ENCODE results near the gene WSCD2.

The WSCD2 gene

GRCh38 chr12:108232565-108232964 is 103.5 kb downstream of the WSCD2 start:
- Histone ChIP-seq H3K4me3 (ENCODE audit: extremely low read depth, insufficient read depth, low read length, poor library complexity, severe bottlenecking) (no peak overlapping the region), H3K36me3 (ENCODE audit: control insufficient read depth, insufficient read depth, low read length) (no peaks in the 10 kb centered on the region), H3K4me1 (ENCODE audit: control insufficient read depth, insufficient read depth, low read length, poor library complexity, severe bottlenecking) (no peaks in the 10 kb centered on the region), H3K27ac (ENCODE audit: low read depth, low read length, severe bottlenecking) (no peak overlapping the region), H3K9me3 (ENCODE audit: control insufficient read depth, low read length) (no peaks in the 10 kb centered on the region)
- WGBS, 2 experiments (ENCODE audit: insufficient coverage in 2 of 2) = 100% methylated on average over 3 to 4 of the region's 6 CpGs

GRCh38 chr12:108234158-108234557 is 105.1 kb downstream of the WSCD2 start:
- no peaks in the 10 kb centered on the region for H3K9me3 ChIP-seq (ENCODE audit: control insufficient read depth, low read length)
- no peak overlapping the region for H3K4me3 ChIP-seq (ENCODE audit: extremely low read depth, insufficient read depth, low read length, poor library complexity, severe bottlenecking)
- no peaks in the 10 kb centered on the region for H3K4me1 ChIP-seq (ENCODE audit: control insufficient read depth, insufficient read depth, low read length, poor library complexity, severe bottlenecking)
- 92 to 96% methylated on average over 4 to 5 of the region's 6 CpGs for WGBS, 2 experiments (ENCODE audit: insufficient coverage in 2 of 2)
- no peaks in the 10 kb centered on the region for H3K36me3 ChIP-seq (ENCODE audit: control insufficient read depth, insufficient read depth, low read length)
- no peak overlapping the region for H3K27ac ChIP-seq (ENCODE audit: low read depth, low read length, severe bottlenecking)

GRCh38 chr12:108235197-108235984 is 106.3 kb downstream of the WSCD2 start:
- no peak overlapping the region for H3K4me3 ChIP-seq (ENCODE audit: extremely low read depth, insufficient read depth, low read length, poor library complexity, severe bottlenecking)
- 11 to 25% methylated on average over 1 to 2 of the region's 5 CpGs for WGBS, 2 experiments (ENCODE audit: insufficient coverage in 2 of 2)
- H3K4me1 ChIP-seq (ENCODE audit: control insufficient read depth, insufficient read depth, low read length, poor library complexity, severe bottlenecking) = no peaks in the 10 kb centered on the region
- no peaks in the 10 kb centered on the region for H3K9me3 ChIP-seq (ENCODE audit: control insufficient read depth, low read length)
- H3K36me3 ChIP-seq (ENCODE audit: control insufficient read depth, insufficient read depth, low read length) = no peaks in the 10 kb centered on the region
- no peak overlapping the region for H3K27ac ChIP-seq (ENCODE audit: low read depth, low read length, severe bottlenecking)

DNA sequence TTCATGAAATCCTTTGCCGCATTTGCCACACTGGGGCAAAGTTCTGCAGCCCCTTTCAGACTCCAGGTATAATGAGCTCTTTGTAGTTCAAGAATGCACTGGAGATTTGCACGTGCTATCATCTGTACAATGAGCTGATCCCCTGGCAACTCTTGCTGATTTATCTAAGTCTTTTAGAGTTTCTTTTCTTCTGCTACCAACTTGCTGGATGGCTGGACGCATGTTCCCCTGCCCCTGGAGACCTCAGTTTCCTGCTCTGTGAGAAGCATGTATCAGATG is 106.8 kb downstream of the WSCD2 start:
- no peaks in the 10 kb centered on the region for H3K9me3 ChIP-seq (ENCODE audit: control insufficient read depth, low read length)

GRCh38 chr12:108236366-108236765 is 107.3 kb downstream of the WSCD2 start:
- WGBS, 2 experiments (ENCODE audit: insufficient coverage in 2 of 2) = 85 to 86% methylated on average over 1 of the region's 1 CpG
- no peaks in the 10 kb centered on the region for H3K4me1 ChIP-seq (ENCODE audit: control insufficient read depth, insufficient read depth, low read length, poor library complexity, severe bottlenecking)
- H3K36me3 ChIP-seq (ENCODE audit: control insufficient read depth, insufficient read depth, low read length) = no peaks in the 10 kb centered on the region
- no peaks in the 10 kb centered on the region for H3K9me3 ChIP-seq (ENCODE audit: control insufficient read depth, low read length)
- H3K27ac ChIP-seq (ENCODE audit: low read depth, low read length, severe bottlenecking) = no peak overlapping the region
- no peak overlapping the region for H3K4me3 ChIP-seq (ENCODE audit: extremely low read depth, insufficient read depth, low read length, poor library complexity, severe bottlenecking)

More for the DNA sequence above, 106.8 kb downstream of the WSCD2 start:
- WGBS, 2 experiments (ENCODE audit: insufficient coverage in 2 of 2) = 41 to 45% methylated on average over 3 of the region's 3 CpGs
- H3K36me3 ChIP-seq (ENCODE audit: control insufficient read depth, insufficient read depth, low read length) = no peaks in the 10 kb centered on the region
- no peaks in the 10 kb centered on the region for H3K4me1 ChIP-seq (ENCODE audit: control insufficient read depth, insufficient read depth, low read length, poor library complexity, severe bottlenecking)
- no peak overlapping the region for H3K27ac ChIP-seq (ENCODE audit: low read depth, low read length, severe bottlenecking)
- no peak overlapping the region for H3K4me3 ChIP-seq (ENCODE audit: extremely low read depth, insufficient read depth, low read length, poor library complexity, severe bottlenecking)

- no peak overlapping the region for H3K27ac ChIP-seq (ENCODE audit: low read depth, low read length, severe bottlenecking)
- H3K9me3 ChIP-seq (ENCODE audit: control insufficient read depth, low read length) = no peaks in the 10 kb centered on the region
- WGBS, 2 experiments (ENCODE audit: insufficient coverage in 2 of 2) = 92 to 96% methylated on average over 2 to 3 of the region's 3 CpGs
- H3K36me3 ChIP-seq (ENCODE audit: control insufficient read depth, insufficient read depth, low read length) = no peaks in the 10 kb centered on the region
- peaks cover 3% of the 10 kb centered on the region for H3K4me1 ChIP-seq (ENCODE audit: control insufficient read depth, insufficient read depth, low read length, poor library complexity, severe bottlenecking)
- H3K4me3 ChIP-seq (ENCODE audit: extremely low read depth, insufficient read depth, low read length, poor library complexity, severe bottlenecking) = no peak overlapping the region
These were observed 108.2 kb downstream of the WSCD2 start for GRCh38 chr12:108237272-108237671.

DNA sequence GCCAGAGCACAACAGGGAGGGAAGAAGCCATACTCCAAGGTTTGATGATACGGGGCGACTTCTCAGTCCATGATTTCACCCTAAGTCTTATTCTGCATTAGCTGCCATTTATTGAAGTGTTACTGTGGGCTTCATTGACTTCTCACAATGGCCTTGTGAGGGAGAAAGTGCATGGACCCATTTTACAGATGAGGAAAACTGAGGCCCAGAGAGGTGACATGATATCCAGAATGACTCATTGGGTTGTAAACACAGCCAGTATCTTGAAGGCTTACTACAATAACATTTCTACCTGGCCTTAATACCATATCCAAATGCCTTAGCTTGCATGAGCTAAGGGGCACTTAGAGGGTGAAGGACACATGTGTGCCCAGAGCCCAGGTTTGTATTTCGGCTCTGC is 109.4 kb downstream of the WSCD2 start:
- WGBS, 2 experiments (ENCODE audit: insufficient coverage in 2 of 2) = 100% methylated on average over 1 of the region's 3 CpGs; no CpG with 5 or more reads in 1 of the 2 experiments
- no peaks in the 10 kb centered on the region for H3K9me3 ChIP-seq (ENCODE audit: control insufficient read depth, low read length)
- no peak overlapping the region for H3K4me3 ChIP-seq (ENCODE audit: extremely low read depth, insufficient read depth, low read length, poor library complexity, severe bottlenecking)
- H3K4me1 ChIP-seq (ENCODE audit: control insufficient read depth, insufficient read depth, low read length, poor library complexity, severe bottlenecking) = peaks cover 3% of the 10 kb centered on the region
- H3K36me3 ChIP-seq (ENCODE audit: control insufficient read depth, insufficient read depth, low read length) = no peaks in the 10 kb centered on the region
- H3K27ac ChIP-seq (ENCODE audit: low read depth, low read length, severe bottlenecking) = no peak overlapping the region

GRCh38 chr12:108239378-108239777 is 110.3 kb downstream of the WSCD2 start:
- Histone ChIP-seq H3K9me3 (ENCODE audit: control insufficient read depth, low read length) (no peaks in the 10 kb centered on the region), H3K4me3 (ENCODE audit: extremely low read depth, insufficient read depth, low read length, poor library complexity, severe bottlenecking) (no peak overlapping the region), H3K4me1 (ENCODE audit: control insufficient read depth, insufficient read depth, low read length, poor library complexity, severe bottlenecking) (peaks cover 3% of the 10 kb centered on the region), H3K36me3 (ENCODE audit: control insufficient read depth, insufficient read depth, low read length) (no peaks in the 10 kb centered on the region), H3K27ac (ENCODE audit: low read depth, low read length, severe bottlenecking) (no peak overlapping the region)
- 91 to 100% methylated on average over 2 of the region's 2 CpGs for WGBS, 2 experiments (ENCODE audit: insufficient coverage in 2 of 2)

- WGBS, 2 experiments (ENCODE audit: insufficient coverage in 2 of 2) = 93 to 94% methylated on average over 19 to 23 of the region's 34 CpGs
- Histone ChIP-seq H3K9me3 (ENCODE audit: control insufficient read depth, low read length) (no peaks in the 10 kb centered on the region), H3K36me3 (ENCODE audit: control insufficient read depth, insufficient read depth, low read length) (no peaks in the 10 kb centered on the region), H3K27ac (ENCODE audit: low read depth, low read length, severe bottlenecking) (no peak overlapping the region), H3K4me1 (ENCODE audit: control insufficient read depth, insufficient read depth, low read length, poor library complexity, severe bottlenecking) (peaks cover 3% of the 10 kb centered on the region), H3K4me3 (ENCODE audit: extremely low read depth, insufficient read depth, low read length, poor library complexity, severe bottlenecking) (no peak overlapping the region)
These were observed 111.1 kb downstream of the WSCD2 start for GRCh38 chr12:108240027-108240785.

- Histone ChIP-seq H3K27ac (ENCODE audit: low read depth, low read length, severe bottlenecking) (no peak overlapping the region), H3K4me1 (ENCODE audit: control insufficient read depth, insufficient read depth, low read length, poor library complexity, severe bottlenecking) (peaks cover 3% of the 10 kb centered on the region), H3K4me3 (ENCODE audit: extremely low read depth, insufficient read depth, low read length, poor library complexity, severe bottlenecking) (no peak overlapping the region), H3K9me3 (ENCODE audit: control insufficient read depth, low read length) (no peaks in the 10 kb centered on the region), H3K36me3 (ENCODE audit: control insufficient read depth, insufficient read depth, low read length) (no peaks in the 10 kb centered on the region)
- 91 to 97% methylated on average over 4 of the region's 4 CpGs for WGBS, 2 experiments (ENCODE audit: insufficient coverage in 2 of 2)
These were observed 111.8 kb downstream of the WSCD2 start for GRCh38 chr12:108240928-108241327.
